HG02981 (cell line): Measurements from ENCODE around the gene ARHGEF16.

Source experiments
- ATAC-seq: cut with Tn5 transposase; IDR thresholded peaks from one replicate; pipeline ENCODE4 v1.9.1; 2021; ENCODE audit warnings: mild to moderate bottlenecking, moderate library complexity; ENCODE audit not compliant: unreplicated experiment

Gene ARHGEF16

DNA sequence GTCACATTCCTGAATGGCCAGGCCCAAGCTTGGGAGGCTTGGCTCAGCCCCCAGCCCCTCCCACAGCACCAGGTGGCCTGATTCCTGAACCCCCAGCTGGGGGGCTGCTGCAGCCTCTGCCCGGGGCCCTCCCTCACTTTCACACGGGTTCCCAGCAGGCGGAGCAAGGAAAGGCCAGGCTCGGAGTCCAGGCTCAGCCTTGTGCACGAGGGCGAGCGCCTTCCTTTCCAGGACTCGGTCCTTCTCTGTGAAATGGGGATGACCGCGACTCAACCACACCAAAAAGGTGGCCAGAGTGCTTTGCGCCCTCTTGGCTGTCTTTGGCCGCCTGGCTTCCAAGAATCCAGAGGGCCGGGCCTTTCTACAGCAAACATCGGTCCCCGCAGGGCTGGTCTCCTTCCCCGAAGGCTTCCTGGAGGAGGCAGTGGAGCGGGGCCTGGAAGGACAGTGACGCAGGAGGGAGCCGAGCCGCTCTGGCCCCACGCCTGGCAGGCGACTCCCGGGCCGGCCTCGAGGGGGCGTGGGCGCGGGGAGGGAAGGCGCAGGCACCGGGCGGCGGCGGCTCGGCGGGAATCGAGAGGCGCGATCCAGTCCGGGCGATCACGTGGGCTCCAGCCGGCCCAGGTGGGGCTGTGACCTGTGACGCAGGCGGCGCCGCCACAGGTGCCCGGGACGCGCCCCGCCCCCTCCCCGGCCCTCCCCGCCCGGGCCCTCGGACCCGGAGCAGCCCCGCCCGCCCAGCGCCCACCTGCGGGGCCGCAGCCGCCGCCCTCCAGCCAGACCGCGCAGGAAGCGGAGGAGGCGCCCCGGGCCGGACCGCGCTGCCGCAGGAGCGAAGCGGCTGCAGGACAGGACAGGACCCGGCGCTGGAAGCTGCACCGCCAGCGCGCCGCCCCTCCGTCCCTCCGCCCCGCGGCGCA lies at the start of gene ARHGEF16:
Gene ARHGEF16 (plus strand): TSS at position 775 of the 920 bp plus-strand sequence. CDS start 8,420 bp downstream, outside the sequence.
- no peak for ATAC-seq

DNA sequence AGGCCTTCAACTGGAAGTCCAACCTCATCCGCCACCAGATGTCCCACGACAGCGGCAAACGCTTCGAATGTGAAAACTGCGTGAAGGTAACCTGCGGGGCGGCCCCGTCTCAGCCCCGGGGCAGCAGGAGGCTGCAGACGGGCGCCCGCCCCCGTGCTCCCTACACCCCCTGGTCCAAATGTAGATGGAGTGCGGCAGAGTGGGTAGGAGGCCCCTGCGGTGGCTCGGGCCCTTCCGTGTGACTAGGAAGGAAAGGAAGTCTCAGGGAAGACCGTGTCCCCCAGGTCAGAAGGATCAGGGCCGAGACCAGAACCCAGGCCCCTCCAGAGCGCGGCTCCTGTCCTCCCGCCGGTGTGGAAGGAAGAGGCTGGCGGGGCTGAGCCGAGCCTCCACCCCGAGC lies 49.7 kb upstream of the ARHGEF16 start:
- no peak for ATAC-seq

DNA sequence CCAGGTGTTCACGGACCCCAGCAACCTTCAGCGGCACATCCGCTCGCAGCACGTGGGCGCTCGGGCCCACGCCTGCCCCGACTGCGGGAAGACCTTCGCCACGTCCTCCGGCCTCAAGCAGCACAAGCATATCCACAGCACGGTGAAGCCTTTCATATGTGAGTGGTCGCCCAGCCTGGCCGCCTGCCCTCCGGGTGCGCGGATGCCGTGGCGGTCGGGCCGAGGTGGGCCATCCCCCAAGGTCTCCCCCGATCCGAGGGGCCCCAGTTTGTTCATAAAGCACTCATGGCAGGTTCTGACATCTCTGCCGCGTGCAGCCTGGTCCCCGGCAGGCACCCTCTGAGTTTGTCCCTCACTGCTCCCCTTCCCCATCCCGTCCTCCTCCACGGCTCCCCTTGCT lies 49.0 kb upstream of the ARHGEF16 start:
- no peak for ATAC-seq

DNA sequence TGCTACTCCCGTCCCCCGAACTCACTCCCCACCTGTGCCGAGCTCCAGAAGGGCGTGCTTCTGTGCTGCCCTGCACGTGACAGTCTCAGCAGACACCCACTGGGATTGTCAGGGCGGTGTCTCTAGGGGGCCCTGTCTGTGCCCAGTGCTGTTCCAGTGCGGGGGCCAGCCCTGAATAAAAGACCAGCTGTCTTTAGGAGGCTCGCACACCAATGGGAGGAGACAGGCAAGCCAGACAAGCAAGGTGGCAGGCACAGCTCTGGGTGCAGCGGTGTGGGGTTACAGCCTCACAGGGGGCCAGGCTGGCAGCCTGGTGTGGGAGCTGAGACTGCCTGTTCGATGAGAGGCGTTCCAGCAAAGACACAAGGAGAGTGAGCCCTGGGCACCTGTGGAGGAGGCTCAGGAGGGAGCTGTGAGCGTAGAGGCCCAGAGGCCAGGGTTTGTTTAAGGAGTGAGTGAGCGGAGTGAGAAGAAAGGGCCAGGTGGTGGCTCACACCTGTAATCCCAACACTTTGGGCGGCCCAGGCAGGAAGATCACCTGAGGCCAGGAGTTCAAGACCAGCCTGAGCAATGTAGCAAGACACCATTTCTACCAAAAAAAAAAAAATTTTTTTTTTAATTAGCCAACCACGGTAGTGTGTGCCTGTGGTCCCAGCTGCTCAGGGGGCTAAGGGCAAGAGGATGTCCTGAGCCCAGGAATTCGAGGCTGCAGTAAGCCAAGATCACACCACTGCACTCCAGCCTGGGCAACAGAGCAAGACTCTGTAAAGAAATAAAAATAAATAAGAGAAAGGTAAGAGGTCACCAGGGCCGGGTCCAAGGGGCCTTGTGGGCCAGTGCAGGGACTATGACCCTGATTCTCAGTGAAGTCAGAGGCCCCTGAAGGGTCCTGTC lies 48.2 kb upstream of the ARHGEF16 start:
- ATAC-seq, result no peak

DNA sequence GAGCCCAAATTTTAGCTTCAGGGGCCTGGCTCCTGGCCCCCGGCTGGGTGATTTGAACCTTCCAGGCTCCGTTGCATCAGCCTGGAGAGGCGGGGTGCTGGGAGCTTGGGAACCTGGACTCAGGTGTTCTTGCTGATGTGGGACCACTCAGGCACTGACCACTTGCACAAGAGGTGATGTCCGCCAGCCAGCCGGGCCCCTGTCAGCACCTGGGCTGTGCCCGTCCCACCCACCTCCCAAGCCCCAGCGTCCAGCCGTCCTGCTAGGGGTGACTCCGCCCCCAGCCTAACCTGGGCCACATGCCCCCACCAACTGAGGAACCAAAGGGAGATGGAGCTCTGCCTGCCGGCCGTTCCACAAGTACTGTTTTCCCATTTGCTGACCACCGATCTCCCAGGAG lies 47.4 kb upstream of the ARHGEF16 start:
- ATAC-seq, result no peak

DNA sequence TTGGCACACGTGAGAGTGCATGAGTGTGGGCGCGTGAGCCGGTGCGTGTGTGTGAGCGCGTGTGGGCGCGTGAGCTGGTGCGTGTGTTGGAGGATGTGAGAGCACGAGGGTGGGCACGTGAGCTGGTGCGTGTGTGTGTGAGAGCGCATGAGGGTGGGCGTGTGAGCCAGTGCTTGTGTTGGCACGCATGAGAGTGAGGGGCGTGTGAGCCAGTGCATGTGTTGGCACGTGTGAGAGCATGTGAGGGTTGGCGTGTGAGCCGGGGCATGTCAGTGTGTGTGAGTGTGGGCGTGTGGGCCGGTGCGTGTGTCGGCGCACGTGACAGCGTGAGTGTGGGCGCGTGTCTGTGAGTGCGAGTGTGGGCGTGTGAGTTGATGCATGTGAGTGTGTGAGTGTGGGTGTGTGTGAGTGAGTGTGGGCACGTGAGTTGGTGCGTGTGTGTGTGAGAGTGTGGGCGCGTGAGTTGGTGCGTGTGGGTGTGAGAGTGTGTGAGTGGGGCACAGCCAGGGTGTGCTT lies 45.7 kb upstream of the ARHGEF16 start:
- ATAC-seq, result no peak

DNA sequence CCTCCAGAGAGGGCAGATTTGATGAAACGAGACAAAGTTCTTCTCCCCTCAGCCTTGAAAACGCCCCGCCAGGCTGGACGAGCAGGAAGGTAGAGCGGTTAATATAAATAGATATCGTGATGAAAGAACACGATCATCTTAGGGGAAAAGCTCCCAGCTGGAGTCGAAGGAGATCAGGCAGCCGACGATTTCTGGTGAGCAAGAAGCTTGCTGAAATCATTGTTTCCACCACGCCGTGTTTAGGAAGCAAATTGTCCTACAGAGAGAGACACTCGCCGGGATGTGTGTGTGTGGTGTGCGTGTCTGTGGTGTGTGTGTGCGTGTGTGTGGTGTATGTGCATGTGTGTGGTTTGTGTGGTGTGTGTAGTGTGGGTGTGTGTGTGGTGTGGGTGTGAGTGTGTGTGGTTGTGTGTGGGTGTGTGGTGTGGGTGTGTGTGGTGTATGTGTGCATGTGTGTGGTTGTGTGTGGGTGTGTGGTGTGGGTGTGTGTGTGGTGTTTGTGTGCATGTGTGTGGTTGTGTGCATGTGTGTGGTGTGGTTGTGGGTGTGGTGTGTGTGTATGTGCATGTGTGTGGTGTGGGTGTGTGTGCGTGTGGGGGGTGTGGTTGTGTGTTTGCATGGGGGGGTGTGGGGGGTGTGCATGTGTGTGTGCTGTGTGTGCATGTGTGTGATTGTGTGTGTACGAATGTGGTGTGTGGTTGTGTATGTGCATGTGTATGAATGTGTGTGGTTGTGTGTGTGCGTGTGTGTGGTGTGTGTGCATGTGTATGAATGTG lies 44.9 kb upstream of the ARHGEF16 start:
- no peak for ATAC-seq

DNA sequence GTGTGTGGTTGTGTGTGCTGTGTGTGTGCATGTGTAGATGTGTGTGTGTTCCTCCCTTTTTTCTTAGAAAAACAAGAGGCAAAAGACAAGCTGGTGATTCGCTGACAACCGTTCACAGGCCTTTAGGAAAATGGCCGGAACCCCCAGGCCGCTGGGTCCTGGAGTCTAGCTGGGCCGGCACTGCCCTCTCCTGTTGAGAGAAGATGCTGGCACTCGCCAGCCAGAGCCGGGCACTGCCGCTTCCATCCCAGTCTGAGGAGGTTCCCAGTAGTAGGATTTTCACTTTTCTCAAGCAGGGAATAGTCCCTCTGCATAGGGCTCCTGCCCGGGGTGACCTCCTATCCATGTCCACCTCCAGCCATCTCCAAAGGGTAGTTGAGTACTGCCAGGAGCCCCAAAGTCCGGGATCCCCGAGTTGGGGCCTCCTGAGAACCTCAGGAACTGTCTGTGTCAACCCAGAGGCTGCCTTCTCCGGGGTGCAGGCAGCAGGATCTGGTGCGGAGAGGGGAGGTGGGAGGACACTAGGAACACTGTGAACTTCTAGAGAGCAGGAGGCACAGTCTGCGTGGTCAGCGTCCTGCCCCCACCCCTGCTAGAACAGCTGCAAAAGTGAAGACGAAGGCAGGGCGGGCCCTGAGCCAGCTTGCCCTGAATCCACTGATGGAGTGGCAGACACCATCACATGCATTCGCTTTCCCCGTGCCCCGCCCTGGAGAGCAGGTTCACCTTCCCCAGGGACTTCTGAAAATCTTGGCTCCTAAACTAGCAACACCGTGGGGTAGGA lies 44.1 kb upstream of the ARHGEF16 start:
- ATAC-seq, result no peak

DNA sequence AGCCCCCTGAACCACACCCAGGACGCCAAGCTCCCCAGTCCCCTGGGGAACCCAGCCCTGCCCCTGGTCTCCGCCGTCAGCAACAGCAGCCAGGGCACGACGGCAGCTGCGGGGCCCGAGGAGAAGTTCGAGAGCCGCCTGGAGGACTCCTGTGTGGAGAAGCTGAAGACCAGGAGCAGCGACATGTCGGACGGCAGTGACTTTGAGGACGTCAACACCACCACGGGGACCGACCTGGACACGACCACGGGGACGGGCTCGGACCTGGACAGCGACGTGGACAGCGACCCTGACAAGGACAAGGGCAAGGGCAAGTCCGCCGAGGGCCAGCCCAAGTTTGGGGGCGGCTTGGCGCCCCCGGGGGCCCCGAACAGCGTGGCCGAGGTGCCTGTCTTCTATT lies 42.7 kb upstream of the ARHGEF16 start:
- ATAC-seq, result no peak

DNA sequence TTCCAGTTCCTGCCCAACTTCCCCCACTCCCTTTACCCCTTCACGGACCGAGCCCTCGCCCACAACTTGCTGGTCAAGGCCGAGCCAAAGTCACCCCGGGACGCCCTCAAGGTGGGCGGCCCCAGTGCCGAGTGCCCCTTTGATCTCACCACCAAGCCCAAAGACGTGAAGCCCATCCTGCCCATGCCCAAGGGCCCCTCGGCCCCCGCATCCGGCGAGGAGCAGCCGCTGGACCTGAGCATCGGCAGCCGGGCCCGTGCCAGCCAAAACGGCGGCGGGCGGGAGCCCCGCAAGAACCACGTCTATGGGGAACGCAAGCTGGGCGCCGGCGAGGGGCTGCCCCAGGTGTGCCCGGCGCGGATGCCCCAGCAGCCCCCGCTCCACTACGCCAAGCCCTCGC lies 42.1 kb upstream of the ARHGEF16 start:
- no peak for ATAC-seq

DNA sequence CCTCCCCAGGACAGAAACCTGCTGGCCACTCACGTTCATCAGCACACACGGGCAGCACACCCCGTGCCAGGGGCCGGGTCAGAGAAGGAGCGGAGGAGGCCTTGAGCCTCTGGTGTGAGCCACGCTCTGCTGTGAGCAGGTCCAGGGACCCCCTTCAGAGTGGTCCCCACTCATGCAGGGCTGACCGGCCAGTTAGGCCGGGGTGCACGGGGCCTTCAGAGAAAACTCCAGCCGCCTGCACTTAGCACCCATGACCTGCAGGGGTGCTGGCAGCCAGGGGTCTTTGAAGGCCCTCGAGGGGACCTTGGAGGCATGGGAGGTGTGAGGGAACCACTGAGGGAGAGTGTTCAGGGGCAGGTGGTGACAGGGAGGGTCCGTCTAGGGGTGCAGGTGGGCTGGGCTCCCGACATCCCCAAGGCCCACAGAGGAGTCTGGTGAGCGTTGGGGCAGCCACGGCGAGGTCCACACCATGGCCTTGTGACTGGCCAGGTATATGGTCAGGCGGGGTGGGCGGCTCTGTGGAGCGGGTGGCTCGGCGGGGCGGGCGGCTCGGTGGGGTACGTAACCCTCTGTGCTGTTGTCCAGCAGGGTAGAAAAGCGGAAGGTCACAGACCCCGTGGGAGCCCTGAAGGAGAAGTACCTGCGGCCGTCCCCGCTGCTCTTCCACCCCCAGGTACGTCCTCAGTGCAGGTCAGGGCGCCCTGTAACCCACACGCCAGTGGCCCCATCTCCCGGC lies 40.3 kb upstream of the ARHGEF16 start:
- no peak for ATAC-seq

DNA sequence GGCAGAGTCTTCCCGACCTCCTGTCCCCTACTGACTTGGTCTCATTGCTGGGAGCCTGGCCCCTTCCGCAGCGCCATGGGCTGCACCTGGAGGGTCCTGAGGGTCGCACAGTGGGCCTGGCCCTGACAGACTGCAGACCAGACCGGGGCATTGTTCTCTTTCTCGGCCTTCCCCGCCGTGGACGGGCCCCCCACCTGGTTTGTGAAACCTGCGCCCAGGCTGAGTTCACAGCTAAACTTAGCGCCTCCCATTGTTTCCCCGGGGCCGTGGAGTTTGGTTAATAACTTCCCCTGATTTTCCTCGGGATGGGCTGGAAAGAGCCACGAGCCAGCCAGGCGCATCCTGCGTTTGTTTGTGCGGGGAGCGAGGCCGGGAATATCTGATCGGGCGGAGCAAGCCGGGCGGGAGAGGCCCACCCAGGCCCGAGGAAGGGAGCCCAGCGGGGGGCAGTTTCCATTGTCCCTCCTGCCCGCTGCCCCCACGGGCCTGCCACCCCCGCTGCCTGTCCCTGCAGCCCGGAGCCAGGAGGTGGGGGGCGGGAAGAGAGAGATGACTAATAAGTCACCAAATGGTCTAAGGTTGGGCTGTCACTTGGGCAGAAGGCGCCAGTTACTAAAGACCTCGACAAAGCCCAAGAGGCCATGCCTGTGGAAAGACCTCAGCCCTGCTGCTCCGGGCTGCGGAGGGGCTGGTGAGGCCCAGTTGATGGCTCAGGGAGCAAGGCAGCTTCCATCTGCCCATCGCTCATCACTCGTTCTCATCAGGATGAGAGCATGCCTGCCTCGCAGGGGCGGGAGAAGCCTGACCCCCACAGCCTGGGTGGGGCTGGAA lies 39.0 kb upstream of the ARHGEF16 start:
- ATAC-seq, result no peak

DNA sequence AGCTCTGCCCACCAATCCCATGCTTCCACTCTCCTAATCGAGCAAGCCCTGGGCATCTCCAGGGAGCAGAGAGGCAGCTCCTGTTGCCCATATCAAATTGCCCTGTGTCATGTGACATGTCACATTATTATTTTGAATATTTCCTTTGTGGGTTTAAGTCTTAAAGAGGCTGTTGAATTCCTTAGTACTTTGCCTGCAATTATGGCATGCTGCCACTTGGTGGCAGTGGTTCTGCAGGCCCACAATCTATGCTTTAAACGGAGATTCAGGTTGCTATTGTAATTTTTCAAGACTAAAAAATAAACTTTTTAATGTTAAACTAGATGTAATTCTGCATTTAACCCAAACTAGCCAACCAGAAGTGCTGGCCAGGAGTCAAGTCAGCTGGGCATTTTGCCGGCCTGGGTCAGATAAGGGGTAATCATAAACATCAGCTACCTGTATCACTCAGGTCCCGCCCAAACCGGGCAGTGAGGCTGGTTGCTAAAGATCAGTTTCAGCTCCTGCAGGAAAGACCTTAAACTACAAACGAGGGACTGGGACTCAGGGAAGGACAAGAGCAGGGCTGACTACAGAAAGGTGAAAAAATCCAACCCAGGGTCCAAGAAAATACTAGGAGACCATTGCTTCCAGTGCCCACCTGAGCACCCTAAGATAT lies 37.3 kb upstream of the ARHGEF16 start:
- ATAC-seq, result no peak

DNA sequence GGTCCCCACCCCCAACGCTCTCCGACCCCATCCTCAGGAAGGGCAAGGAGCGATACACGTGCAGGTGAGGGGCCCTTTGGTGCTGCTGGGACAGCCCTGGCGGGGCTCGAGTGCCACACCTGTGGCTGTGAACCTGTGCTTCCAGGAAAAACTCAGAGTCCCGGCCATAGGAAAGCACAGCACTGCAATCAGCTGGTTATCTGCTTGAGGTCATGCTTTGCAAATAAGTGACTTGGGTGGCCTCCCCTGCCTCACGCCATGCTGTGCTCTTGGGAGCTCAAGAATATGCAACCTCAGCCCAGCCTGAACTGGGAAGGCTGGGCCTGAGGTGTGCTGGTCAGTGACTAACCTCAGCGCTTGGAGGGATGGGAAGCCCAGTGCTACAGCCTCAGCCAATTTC lies 36.5 kb upstream of the ARHGEF16 start:
- no peak for ATAC-seq

DNA sequence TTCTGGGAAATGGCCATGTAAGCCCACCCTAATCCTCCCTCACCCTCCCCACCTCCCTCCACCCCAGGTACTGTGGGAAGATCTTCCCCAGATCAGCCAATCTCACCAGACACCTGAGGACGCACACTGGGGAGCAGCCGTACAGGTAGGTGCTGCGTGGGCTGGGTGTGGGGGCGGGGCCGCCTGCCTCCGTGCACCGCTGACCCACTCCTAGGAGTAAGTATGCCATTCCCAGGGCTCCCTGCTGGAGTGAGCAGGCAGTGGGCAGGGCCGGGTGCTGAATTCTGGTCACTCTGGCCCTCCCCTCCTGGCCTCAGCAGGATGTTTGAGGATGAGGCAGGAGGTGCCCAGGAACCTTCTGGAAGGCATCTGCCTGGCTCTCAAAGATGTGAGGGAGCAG lies 35.9 kb upstream of the ARHGEF16 start:
- no peak for ATAC-seq

DNA sequence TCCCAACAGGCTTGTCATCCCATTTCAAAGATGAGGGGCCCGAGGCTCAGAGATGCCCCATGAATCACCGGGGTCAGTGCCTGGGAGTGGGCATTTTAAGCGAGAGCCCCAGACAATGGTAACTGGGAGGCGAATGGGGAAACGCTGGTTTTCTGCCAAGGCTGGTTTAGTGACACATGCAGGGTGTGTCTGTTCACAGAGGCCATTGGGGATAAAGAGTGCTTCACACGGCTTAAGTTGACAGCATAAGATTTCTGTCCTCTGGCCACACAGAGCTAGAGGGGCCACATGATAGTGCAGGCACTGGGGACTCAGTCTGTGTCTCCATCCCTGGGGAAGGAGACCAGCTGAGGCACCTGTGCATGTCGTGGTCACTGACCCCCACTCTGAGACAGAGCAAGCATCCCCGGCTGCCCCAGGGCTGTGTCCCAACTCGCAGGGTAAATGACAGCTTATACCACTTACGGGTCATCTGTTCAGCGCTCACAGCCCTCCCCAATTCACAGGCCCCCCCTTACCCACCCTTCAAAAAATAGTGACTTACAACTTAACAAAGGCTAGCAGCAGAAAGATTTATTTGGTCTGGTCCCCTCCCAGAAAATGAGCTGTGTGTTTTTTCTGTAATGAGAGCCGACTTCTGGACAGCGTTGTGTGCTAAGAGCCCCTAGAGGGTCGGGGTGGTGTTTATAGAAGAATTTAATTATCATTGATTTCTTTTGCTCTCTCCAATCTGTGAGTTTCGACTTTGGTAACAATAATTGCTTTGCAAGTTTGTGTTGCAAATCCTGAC lies 34.9 kb upstream of the ARHGEF16 start:
- no peak for ATAC-seq
